ENCODE results near the gene STOML2. TPM values are rescaled to one million over a fixed set of nuclear protein-coding genes. Genes with fewer than 3 reads are reported as not detected.

STOML2 gene
- total and polyA plus RNA-seq, 9 of the 15 experiments (the other 6 are each of a cell fraction or from before 2014, with no cell fraction given), result 110 to 220 (median 174) TPM

DNA sequence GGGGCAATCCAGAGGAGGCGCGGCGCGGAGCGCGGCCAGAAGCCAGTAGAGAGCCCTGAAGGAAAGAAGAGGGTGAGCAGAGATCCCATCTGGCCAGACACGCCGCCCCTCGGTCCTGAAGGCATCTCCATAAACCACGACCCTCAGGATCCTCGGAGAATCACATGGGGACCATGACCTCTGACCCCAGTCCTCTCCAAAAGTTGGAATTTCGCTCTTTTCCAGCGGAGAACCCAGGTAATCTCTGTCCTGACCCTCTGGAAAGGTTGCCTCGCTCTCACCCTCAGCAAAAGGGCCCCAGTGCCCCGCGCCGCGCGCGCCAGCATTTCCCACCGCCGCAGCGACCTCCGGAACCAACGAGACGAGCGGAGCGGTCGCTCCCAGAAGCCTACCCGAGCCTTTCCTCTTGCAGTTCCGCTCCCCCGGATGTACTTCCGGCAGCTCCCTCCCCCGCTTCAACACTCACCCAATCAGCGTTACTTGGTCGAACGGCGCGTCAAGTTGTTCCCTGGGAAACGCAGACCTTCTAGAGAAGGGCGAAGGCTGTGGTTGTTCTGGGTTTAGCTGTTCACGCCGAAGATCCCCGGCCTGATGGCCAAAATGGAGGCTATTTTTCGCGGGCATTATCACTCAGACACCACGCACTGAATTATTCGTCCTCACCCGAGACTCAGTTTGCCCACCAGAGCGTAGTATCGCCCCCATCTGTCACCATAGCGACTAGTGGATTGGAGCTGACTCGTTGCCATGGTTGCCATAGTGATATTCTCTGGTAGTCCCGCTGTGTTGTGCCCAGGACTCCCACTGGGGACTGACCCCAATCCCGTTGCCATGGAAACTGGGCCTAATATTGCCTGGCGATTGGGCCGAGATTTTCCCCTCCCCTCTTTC, at the start of gene STOML2 (continued):
- TF ChIP-seq, protein P1, sequence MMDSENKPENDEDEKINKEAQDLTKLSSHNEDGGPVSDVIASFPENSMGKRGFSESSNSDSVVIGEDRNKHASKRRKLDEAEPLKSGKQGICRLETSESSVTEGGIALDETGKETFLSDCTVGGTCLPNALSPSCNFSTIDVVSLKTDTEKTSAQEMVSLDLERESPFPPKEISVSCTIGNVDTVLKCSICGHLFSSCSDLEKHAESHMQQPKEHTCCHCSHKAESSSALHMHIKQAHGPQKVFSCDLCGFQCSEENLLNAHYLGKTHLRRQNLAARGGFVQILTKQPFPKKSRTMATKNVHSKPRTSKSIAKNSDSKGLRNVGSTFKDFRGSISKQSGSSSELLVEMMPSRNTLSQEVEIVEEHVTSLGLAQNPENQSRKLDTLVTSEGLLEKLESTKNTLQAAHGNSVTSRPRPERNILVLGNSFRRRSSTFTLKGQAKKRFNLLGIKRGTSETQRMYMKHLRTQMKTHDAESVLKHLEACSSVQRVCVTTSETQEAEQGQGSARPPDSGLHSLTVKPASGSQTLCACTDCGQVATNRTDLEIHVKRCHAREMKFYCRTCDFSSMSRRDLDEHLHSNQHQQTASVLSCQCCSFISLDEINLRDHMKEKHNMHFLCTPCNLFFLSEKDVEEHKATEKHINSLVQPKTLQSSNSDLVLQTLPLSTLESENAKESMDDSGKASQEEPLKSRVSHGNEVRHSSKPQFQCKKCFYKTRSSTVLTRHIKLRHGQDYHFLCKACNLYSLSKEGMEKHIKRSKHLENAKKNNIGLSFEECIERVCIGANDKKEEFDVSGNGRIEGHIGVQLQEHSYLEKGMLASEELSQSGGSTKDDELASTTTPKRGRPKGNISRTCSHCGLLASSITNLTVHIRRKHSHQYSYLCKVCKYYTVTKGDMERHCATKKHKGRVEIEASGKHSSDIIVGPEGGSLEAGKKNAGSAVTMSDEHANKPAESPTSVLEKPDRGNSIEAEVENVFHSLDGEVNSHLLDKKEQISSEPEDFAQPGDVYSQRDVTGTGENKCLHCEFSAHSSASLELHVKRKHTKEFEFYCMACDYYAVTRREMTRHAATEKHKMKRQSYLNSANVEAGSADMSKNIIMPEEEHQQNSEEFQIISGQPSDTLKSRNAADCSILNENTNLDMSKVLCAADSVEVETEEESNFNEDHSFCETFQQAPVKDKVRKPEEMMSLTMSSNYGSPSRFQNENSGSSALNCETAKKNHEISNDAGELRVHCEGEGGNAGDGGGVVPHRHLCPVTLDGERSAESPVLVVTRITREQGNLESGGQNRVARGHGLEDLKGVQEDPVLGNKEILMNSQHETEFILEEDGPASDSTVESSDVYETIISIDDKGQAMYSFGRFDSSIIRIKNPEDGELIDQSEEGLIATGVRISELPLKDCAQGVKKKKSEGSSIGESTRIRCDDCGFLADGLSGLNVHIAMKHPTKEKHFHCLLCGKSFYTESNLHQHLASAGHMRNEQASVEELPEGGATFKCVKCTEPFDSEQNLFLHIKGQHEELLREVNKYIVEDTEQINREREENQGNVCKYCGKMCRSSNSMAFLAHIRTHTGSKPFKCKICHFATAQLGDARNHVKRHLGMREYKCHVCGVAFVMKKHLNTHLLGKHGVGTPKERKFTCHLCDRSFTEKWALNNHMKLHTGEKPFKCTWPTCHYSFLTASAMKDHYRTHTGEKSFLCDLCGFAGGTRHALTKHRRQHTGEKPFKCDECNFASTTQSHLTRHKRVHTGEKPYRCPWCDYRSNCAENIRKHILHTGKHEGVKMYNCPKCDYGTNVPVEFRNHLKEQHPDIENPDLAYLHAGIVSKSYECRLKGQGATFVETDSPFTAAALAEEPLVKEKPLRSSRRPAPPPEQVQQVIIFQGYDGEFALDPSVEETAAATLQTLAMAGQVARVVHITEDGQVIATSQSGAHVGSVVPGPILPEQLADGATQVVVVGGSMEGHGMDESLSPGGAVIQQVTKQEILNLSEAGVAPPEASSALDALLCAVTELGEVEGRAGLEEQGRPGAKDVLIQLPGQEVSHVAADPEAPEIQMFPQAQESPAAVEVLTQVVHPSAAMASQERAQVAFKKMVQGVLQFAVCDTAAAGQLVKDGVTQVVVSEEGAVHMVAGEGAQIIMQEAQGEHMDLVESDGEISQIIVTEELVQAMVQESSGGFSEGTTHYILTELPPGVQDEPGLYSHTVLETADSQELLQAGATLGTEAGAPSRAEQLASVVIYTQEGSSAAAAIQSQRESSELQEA (IDR thresholded peaks at IDR 0.05; ENCODE audit: low read depth), result no peak
- TF ChIP-seq ATF6 (CRISPR knock-in tag; IDR thresholded peaks at IDR 0.05) (0 out of 2 replicates have a peak, but pooled peaks have one; percentile 33), SMAD4 (CRISPR knock-in tag; conservative IDR thresholded peaks at IDR 0.05) (0 out of 2 replicates have a peak, but pooled peaks have one; percentile 47), CHD1 (IDR thresholded peaks at IDR 0.05; ENCODE audit: low read length) (peak; percentile 64), POLR2B (IDR thresholded peaks at IDR 0.05; ENCODE audit: low read depth, partially characterized antibody) (peak; percentile 52), SNAPC5 (CRISPR knock-in tag; IDR thresholded peaks at IDR 0.05) (no peak), ZNF583 (CRISPR knock-in tag; IDR thresholded peaks at IDR 0.05) (no peak), MECOM (CRISPR knock-in tag; IDR thresholded peaks at IDR 0.05) (no peak), TARDBP (IDR thresholded peaks at IDR 0.05) (no peak), ILK (tag; IDR thresholded peaks at IDR 0.05; ENCODE audit: borderline replicate concordance, low read depth) (no peak), FOXJ2 (tag; IDR thresholded peaks at IDR 0.05) (peak; percentile 66; the same call in 1 of the 2 replicates), EP400 (IDR thresholded peaks at IDR 0.05) (peak; percentile 86), SIN3A (IDR thresholded peaks at IDR 0.05; ENCODE audit: borderline replicate concordance in 2 of 2, control insufficient read depth in 1 of 2, low read depth in 2 of 2, low read length in 2 of 2) (peak; percentile 49 to 77; a peak in 3 of 4 replicates), TAF9B (IDR thresholded peaks at IDR 0.05; ENCODE audit: partially characterized antibody) (peak; percentile 84)
- TF ChIP-seq, protein P2, sequence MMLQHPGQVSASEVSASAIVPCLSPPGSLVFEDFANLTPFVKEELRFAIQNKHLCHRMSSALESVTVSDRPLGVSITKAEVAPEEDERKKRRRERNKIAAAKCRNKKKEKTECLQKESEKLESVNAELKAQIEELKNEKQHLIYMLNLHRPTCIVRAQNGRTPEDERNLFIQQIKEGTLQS (IDR thresholded peaks at IDR 0.05), result no peak
- TF ChIP-seq, protein P2 (CRISPR knock-in tag; conservative IDR thresholded peaks at IDR 0.05), result no peak
